Body of pancreas (tissue), 4 donors: Measurements from ENCODE around the gene PDE4D. TPM values are rescaled to one million over a fixed set of nuclear protein-coding genes. Genes with fewer than 3 reads are reported as not detected.

Experiments used
- ATAC-seq: fragments of 150-250 bp; one replicate; pipeline ENCODE4 v1.9.1; 2016
- DNase-seq, 4 donors: peaks; one replicate each; pipeline ENCODE4 v3.0.0-alpha.2; 2019
- H3K27ac ChIP-seq, 4 donors: fragments of 200-600 bp; sonication (generic); 1 replicate in 3 of 4; 2 replicates in 1 of 4; pipeline versions ENCODE4 v1.5.1 to v1.6.1; 2016 to 2019; ENCODE audit warnings: mild to moderate bottlenecking in 1 of 4, mixed read lengths in 1 of 4, moderate library complexity in 1 of 4
- H3K27me3 ChIP-seq, 2 donors: fragments of 200-600 bp; sonication (generic); one replicate each; pipeline ENCODE4 v1.6.0; 2016; ENCODE audit warnings: mild to moderate bottlenecking in 1 of 2
- H3K36me3 ChIP-seq, 2 donors: fragments of 200-600 bp; sonication (generic); replicated peaks in 1 of 2; 2 replicates each; pipeline ENCODE4 v1.5.1; 2016; ENCODE audit warnings: low read depth in 2 of 2; ENCODE audit not compliant: insufficient read depth in 1 of 2
- H3K4me1 ChIP-seq: fragments of 200-600 bp; sonication (generic); one replicate; pipeline ENCODE4 v1.6.0; 2016
- H3K4me3 ChIP-seq, 2 donors: fragments of 200-600 bp; sonication (generic); 1 replicate in 1 of 2; 2 replicates in 1 of 2; pipeline ENCODE4 v1.5.1; 2016 to 2019
- H3K9me3 ChIP-seq, 3 donors: fragments of 200-600 bp; sonication (generic); 1 replicate in 2 of 3; 2 replicates in 1 of 3; pipeline ENCODE4 v1.5.1; 2016
- POLR2A ChIP-seq, 3 donors: fragments of 450-650 bp; IDR thresholded peaks; one replicate each; pipeline ENCODE4 v1.6.1; 2016; ENCODE audit warnings: antibody characterized with exemption in 3 of 3, mild to moderate bottlenecking in 2 of 3
- WGBS, 2 donors: methylation state at CpG; one replicate each; pipeline ENCODE4 v1.1.5; 2017; 5-methylcytosine and 5-hydroxymethylcytosine counted together
- intact Hi-C: fragments of 100-400 bp; cut with DNase I; formaldehyde crosslinking; loops from one replicate; pipeline ENCODE4 v1.15.1; 2023
- total RNA-seq, 2 donors: library from RNA; depleted of rRNA; stranded (reverse); fragments of >200 nt; gene quantifications; one replicate each; pipeline ENCODE4 v1.1.0, GENCODE V29; 2016
- TF ChIP-seq, protein P1 (sequence below), 7 experiments: fragments of 450-650 bp in 4 of 7; fragments of 200-600 bp in 3 of 7; sonication (generic) in 3 of 7; IDR thresholded peaks; one replicate each; pipeline ENCODE4 v1.5.1; 2016 to 2019; ENCODE audit warnings: antibody characterized with exemption in 7 of 7

PDE4D gene
- total RNA-seq, 2 donors from 2014 or later, result 8.6 to 9.2 TPM

DNA sequence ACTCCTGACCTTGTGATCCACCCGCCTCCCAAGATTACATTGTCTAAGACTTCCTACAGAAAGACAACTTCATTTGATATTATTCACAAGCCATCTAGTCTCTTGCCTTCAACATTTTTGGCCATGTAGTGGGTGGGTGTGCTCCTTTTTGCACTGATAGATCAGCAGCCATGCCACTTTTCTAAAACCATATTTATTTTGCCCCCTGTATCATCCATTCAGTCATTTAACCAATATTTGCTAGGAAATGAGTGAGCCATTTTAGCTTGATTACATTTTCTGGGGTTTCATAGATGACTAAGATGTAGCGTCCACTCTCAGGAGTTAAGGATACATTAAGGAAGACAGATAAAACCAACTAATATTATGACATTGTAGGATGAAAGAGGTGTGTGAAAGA is 755.0 kb downstream of the PDE4D start:
- DNase-seq (no peak), ATAC-seq (no peak)
- no peaks in the 10 kb centered on the region for H3K9me3 ChIP-seq
- intact Hi-C loops, result no loop called here
- no peak for TF ChIP-seq POLR2A (IDR thresholded peaks at IDR 0.05)
- TF ChIP-seq, protein P1, sequence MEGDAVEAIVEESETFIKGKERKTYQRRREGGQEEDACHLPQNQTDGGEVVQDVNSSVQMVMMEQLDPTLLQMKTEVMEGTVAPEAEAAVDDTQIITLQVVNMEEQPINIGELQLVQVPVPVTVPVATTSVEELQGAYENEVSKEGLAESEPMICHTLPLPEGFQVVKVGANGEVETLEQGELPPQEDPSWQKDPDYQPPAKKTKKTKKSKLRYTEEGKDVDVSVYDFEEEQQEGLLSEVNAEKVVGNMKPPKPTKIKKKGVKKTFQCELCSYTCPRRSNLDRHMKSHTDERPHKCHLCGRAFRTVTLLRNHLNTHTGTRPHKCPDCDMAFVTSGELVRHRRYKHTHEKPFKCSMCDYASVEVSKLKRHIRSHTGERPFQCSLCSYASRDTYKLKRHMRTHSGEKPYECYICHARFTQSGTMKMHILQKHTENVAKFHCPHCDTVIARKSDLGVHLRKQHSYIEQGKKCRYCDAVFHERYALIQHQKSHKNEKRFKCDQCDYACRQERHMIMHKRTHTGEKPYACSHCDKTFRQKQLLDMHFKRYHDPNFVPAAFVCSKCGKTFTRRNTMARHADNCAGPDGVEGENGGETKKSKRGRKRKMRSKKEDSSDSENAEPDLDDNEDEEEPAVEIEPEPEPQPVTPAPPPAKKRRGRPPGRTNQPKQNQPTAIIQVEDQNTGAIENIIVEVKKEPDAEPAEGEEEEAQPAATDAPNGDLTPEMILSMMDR (IDR thresholded peaks at IDR 0.05), result no peak
- WGBS, 2 donors, result 89 to 94% methylated on average over 2 of the region's 2 CpGs
- no peak overlapping the region for H3K4me3 ChIP-seq
- no peak overlapping the region for H3K27ac ChIP-seq
- H3K27me3 ChIP-seq, result no peaks in the 10 kb centered on the region
- no peaks in the 10 kb centered on the region for H3K36me3 ChIP-seq
- H3K4me1 ChIP-seq, result no peaks in the 10 kb centered on the region

GRCh38 chr5:59137846-59138245 is 755.7 kb downstream of the PDE4D start:
- Histone ChIP-seq H3K4me3 (no peak overlapping the region), H3K4me1 (no peaks in the 10 kb centered on the region), H3K36me3 (no peaks in the 10 kb centered on the region), H3K27me3 (no peaks in the 10 kb centered on the region), H3K27ac (no peak overlapping the region), H3K9me3 (no peaks in the 10 kb centered on the region)
- WGBS, 2 donors, result 91 to 95% methylated on average over 2 of the region's 2 CpGs
- ATAC-seq (no peak), DNase-seq (no peak)
- intact Hi-C loops, result no loop called here
- no peak for TF ChIP-seq POLR2A (IDR thresholded peaks at IDR 0.05)
- TF ChIP-seq, protein P1 (IDR thresholded peaks at IDR 0.05), result no peak

DNA sequence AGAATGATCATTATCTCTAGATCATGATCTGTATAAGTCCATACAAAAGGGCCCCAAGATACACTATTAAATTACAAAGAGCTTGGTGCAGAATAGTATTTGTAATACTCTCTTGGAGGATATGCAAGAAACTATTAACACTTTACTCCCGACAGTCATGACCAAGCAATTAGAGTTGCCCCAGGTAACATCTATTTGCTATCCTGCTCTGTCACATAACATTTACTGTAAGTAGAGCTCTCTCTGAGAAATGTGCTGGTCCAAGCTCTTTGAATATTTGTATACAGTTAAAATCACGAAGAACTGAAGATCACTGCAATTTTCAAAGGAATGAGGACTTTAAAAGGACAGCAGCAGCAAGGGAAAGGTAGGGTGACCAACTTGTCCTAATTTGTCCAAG is 757.0 kb downstream of the PDE4D start:
- WGBS, 2 donors, result 41 to 43% methylated on average over 2 of the region's 2 CpGs
- Histone ChIP-seq H3K27me3 (no peaks in the 10 kb centered on the region), H3K4me3 (no peak overlapping the region), H3K36me3 (no peaks in the 10 kb centered on the region), H3K9me3 (no peaks in the 10 kb centered on the region), H3K4me1 (no peaks in the 10 kb centered on the region), H3K27ac (no peak overlapping the region)
- intact Hi-C loops, result no loop called here
- no peak for ATAC-seq
- TF ChIP-seq, protein P1 (IDR thresholded peaks at IDR 0.05), result no peak
- TF ChIP-seq POLR2A (IDR thresholded peaks at IDR 0.05), result no peak
- DNase-seq, result no peak

- no peak for ATAC-seq
Observed at GRCh38 chr5:59134471-59135163, 758.9 kb downstream of the PDE4D start.

More at GRCh38 chr5:59134471-59135163, 758.9 kb downstream of the PDE4D start:
- TF ChIP-seq, protein P1 (IDR thresholded peaks at IDR 0.05), result no peak
- H3K27me3 ChIP-seq, result no peaks in the 10 kb centered on the region
- 76 to 89% methylated on average over 5 of the region's 5 CpGs for WGBS, 2 donors
- no peak for DNase-seq
- no peak overlapping the region for H3K4me3 ChIP-seq
- no peak overlapping the region for H3K27ac ChIP-seq
- intact Hi-C loops, result no loop called here
- H3K36me3 ChIP-seq, result no peaks in the 10 kb centered on the region
- H3K9me3 ChIP-seq, result no peaks in the 10 kb centered on the region
- no peaks in the 10 kb centered on the region for H3K4me1 ChIP-seq
